A673 (cell line): Measurements from ENCODE around the gene MAGEB1. TPM values are rescaled to one million over a fixed set of nuclear protein-coding genes. Genes with fewer than 3 reads are reported as not detected.

Source experiments
- BruUV-seq: library from RNA; stranded (reverse); fragments of 400-500 nt; replicated peaks from 2 replicates; lab custom pipeline; 2021; lab: Mats Ljungman, UMichigan
- CTCF ChIA-PET: fragments of 300-600 bp; sonication (Branson Sonifier 250); formaldehyde crosslinking; loops from one replicate; lab custom pipeline; 2022; ENCODE audit warnings: antibody characterized with exemption; lab: Charles Lee
- POLR2A ChIA-PET: fragments of 300-600 bp; sonication (Branson Sonifier 250); formaldehyde crosslinking; loops from one replicate; lab custom pipeline; 2022; ENCODE audit warnings: antibody characterized with exemption; ENCODE audit not compliant: low non-redundant PET; lab: Charles Lee
- DNase-seq: peaks from one replicate; pipeline ENCODE4 v3.0.0-alpha.2; 2015; ENCODE audit warnings: low spot score
- H3K27ac ChIP-seq: fragments of 200-600 bp; sonication (generic); 2 replicates; pipeline ENCODE4 v1.5.1; 2016; ENCODE audit warnings: mixed run types, low read depth, mild to moderate bottlenecking, mixed read lengths, antibody characterized with exemption, low read length; ENCODE audit not compliant: poor library complexity, severe bottlenecking
- H3K27me3 ChIP-seq: fragments of 200-600 bp; sonication (generic); replicated peaks from 2 replicates; pipeline ENCODE4 v1.6.1; 2017; ENCODE audit warnings: mixed run types, low read depth, mild to moderate bottlenecking, mixed read lengths, antibody characterized with exemption, low read length; ENCODE audit not compliant: insufficient read depth, poor library complexity
- H3K36me3 ChIP-seq: fragments of 200-600 bp; sonication (generic); 2 replicates; pipeline ENCODE4 v1.6.1; 2016; ENCODE audit warnings: mixed run types, mild to moderate bottlenecking, mixed read lengths, antibody characterized with exemption, low read length; ENCODE audit not compliant: insufficient read depth, poor library complexity, severe bottlenecking
- H3K4me1 ChIP-seq: fragments of 200-600 bp; sonication (generic); 2 replicates; pipeline ENCODE4 v1.6.1; 2017; ENCODE audit warnings: mixed run types, mild to moderate bottlenecking, mixed read lengths, antibody characterized with exemption, low read length; ENCODE audit not compliant: insufficient read depth, poor library complexity, severe bottlenecking
- H3K4me3 ChIP-seq: fragments of 200-600 bp; sonication (generic); 2 replicates; pipeline ENCODE4 v1.5.1; 2016; ENCODE audit warnings: low read depth, mixed run types, mild to moderate bottlenecking, mixed read lengths, low read length; ENCODE audit not compliant: poor library complexity, severe bottlenecking
- H3K9me3 ChIP-seq: fragments of 200-600 bp; sonication (generic); 2 replicates; pipeline ENCODE4 v1.6.1; 2016; ENCODE audit warnings: mixed run types, low read depth, mild to moderate bottlenecking, mixed read lengths, antibody characterized with exemption, low read length; ENCODE audit not compliant: poor library complexity, severe bottlenecking
- EZH2 ChIP-seq: fragments of 200-600 bp; sonication (generic); IDR thresholded peaks from 2 replicates; pipeline ENCODE4 v1.6.1; 2017; ENCODE audit warnings: borderline replicate concordance, low read depth, mild to moderate bottlenecking, mixed read lengths, antibody characterized with exemption, low read length; ENCODE audit not compliant: poor library complexity, severe bottlenecking
- intact Hi-C: fragments of 100-400 bp; cut with micrococcal nuclease; formaldehyde crosslinking; loops from one replicate; pipeline ENCODE4 v1.10.0; 2022; ENCODE audit not compliant: unreplicated experiment
- total RNA-seq: library from RNA; stranded (reverse); gene quantifications from 2 replicates; pipeline ENCODE4 v1.2.3, GENCODE V29; 2021
- TF ChIP-seq, protein P1 (sequence below): fragments of 300-800, 200-600 bp; sonication (generic); conservative IDR thresholded peaks from 2 replicates; pipeline ENCODE4 v1.5.1; 2017; ENCODE audit warnings: low read depth, mild to moderate bottlenecking, antibody characterized with exemption, low read length, moderate library complexity, mixed read lengths

Gene MAGEB1
- total RNA-seq, 1 experiment from 2014 or later: not detected

DNA sequence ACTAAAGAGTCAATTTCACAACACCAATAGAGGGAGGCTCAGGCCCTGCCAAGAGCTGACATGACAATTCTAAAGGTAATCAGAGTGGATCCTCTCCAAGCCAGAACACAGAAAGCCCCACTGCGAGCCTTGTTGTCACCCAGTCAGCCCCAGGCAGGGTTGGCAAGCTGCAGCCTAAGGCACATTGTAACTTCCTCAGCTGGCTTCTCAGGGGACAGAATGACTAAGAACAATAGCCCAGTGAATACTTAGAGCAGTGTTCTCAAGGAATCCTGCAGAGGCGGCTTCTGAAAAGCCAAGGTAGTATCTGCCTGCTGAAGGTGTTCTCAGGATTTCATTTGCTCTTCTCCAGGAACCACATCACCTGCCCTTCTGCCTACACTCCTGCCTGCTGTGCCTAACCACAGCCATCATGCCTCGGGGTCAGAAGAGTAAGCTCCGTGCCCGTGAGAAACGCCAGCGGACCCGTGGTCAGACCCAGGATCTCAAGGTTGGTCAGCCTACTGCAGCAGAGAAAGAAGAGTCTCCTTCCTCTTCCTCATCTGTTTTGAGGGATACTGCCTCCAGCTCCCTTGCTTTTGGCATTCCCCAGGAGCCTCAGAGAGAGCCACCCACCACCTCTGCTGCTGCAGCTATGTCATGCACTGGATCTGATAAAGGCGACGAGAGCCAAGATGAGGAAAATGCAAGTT is 5.1 kb upstream of the MAGEB1 start, which contains the start of gene MAGEB4:
TSS of gene MAGEB4 (plus strand) at position 277 of the 692 bp plus-strand sequence. CDS start at position 413, 136 bp downstream.
- TF ChIP-seq, protein P1, sequence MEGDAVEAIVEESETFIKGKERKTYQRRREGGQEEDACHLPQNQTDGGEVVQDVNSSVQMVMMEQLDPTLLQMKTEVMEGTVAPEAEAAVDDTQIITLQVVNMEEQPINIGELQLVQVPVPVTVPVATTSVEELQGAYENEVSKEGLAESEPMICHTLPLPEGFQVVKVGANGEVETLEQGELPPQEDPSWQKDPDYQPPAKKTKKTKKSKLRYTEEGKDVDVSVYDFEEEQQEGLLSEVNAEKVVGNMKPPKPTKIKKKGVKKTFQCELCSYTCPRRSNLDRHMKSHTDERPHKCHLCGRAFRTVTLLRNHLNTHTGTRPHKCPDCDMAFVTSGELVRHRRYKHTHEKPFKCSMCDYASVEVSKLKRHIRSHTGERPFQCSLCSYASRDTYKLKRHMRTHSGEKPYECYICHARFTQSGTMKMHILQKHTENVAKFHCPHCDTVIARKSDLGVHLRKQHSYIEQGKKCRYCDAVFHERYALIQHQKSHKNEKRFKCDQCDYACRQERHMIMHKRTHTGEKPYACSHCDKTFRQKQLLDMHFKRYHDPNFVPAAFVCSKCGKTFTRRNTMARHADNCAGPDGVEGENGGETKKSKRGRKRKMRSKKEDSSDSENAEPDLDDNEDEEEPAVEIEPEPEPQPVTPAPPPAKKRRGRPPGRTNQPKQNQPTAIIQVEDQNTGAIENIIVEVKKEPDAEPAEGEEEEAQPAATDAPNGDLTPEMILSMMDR: no peak
- no peak for TF ChIP-seq EZH2
- no peak for DNase-seq
- Histone ChIP-seq H3K36me3 (no peaks in the 10 kb centered on the region), H3K9me3 (no peaks in the 10 kb centered on the region), H3K27ac (no peak within 1 kb of the TSS), H3K4me3 (no peak within 1 kb of the TSS), H3K27me3 (no peaks in the 10 kb centered on the region), H3K4me1 (no peaks in the 10 kb centered on the region)
- intact Hi-C loops: no loop called here
- ChIA-PET POLR2A (no interaction called here), CTCF (no interaction called here)
- no TSS peak for BruUV-seq

DNA sequence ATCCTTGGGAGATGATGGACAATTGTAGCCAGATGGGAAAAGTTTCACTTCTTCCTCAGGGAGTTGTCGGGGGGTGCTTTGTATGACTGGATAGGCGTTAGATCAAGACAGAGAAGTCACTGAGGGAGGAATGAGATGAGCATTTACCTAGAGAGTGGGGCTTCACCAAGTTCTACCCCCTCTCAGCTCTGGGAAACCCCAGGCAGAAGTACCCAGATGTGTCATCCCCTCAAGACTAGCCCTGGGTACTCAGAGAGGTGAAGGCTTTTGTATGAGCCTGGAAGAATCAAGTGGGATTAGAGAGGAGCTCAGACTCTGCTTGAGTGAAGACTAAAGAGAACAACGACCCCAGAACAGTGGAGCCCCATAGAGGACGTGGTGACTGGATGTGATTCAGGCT is 1.9 kb downstream of the MAGEB1 start:
- intact Hi-C loops: no loop called here
- no peak overlapping the region for H3K4me3 ChIP-seq
- ChIA-PET POLR2A (no interaction called here), CTCF (no interaction called here)
- no peaks in the 10 kb centered on the region for H3K4me1 ChIP-seq
- H3K9me3 ChIP-seq: no peaks in the 10 kb centered on the region
- no peaks in the 10 kb centered on the region for H3K36me3 ChIP-seq
- H3K27me3 ChIP-seq: no peaks in the 10 kb centered on the region
- TF ChIP-seq EZH2: no peak
- TF ChIP-seq, protein P1: no peak
- no peak for DNase-seq
- no TSS peak for BruUV-seq
- no peak overlapping the region for H3K27ac ChIP-seq

DNA sequence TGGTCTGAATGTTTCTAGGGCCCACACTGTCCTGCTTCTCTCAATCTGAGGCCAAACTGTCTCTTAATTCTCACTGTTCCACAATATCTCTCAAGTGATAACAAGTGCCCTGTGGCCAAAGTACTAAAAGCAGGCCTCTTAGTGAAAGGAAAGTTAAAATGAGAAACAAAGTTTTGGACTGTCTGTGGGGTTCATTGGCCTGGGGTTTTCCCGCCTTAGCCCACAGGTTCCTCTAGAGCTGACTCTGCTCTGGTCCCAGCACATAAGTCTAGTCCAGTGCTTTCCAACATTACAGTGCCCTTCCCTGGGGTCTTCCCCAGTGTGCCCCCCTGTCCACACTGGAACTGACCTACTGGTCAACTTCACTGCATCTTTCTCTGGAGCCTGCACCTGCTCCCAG is 6.3 kb downstream of the MAGEB1 start:
- Histone ChIP-seq H3K27ac (no peak overlapping the region), H3K9me3 (no peaks in the 10 kb centered on the region), H3K4me3 (no peak overlapping the region), H3K36me3 (no peaks in the 10 kb centered on the region), H3K27me3 (no peaks in the 10 kb centered on the region), H3K4me1 (no peaks in the 10 kb centered on the region)
- ChIA-PET CTCF (no interaction called here), POLR2A (no interaction called here)
- TF ChIP-seq, protein P1: no peak
- TF ChIP-seq EZH2: no peak
- no peak for DNase-seq
- intact Hi-C loops: no loop called here
- no TSS peak for BruUV-seq
